Measurements from ENCODE around the gene TMEM187. TPM values are rescaled to one million over a fixed set of nuclear protein-coding genes. Genes with fewer than 3 reads are reported as not detected.

TMEM187 gene
- total RNA-seq, 2 experiments from 2014 or later, result 6.2 to 6.7 TPM

GRCh38 chrX:153995504-153995903 lies 22.9 kb downstream of the TMEM187 start:
- Mint-ChIP-seq H3K36me3 (ENCODE audit: low read depth) (no peaks in the 10 kb centered on the region), H3K27ac (no peak overlapping the region), H3K9me3 (no peaks in the 10 kb centered on the region), H3K4me1 (ENCODE audit: low read depth) (peaks cover 4% of the 10 kb centered on the region), H3K4me3 (no peak overlapping the region), H3K27me3 (ENCODE audit: low read depth) (no peaks in the 10 kb centered on the region)
- no peak for DNase-seq
- CTCF ChIA-PET, result interaction anchor here (0.6 to 2.0 kb wide), 3 partner anchors 18 to 51 kb away, joined by 3 to 5 read pairs (median 5); no protein-coding TSS in a partner anchor
- intact Hi-C loops (cut with micrococcal nuclease), result no loop called here

GRCh38 chrX:153999359-154000037 lies 26.9 kb downstream of the TMEM187 start:
- Mint-ChIP-seq H3K9me3 (no peaks in the 10 kb centered on the region), H3K27ac (no peak overlapping the region), H3K27me3 (ENCODE audit: low read depth) (no peaks in the 10 kb centered on the region), H3K4me3 (no peak overlapping the region), H3K4me1 (ENCODE audit: low read depth) (peaks cover 11% of the 10 kb centered on the region), H3K36me3 (ENCODE audit: low read depth) (peaks cover 8% of the 10 kb centered on the region)
- CTCF ChIA-PET, result no interaction called here
- no peak for DNase-seq
- intact Hi-C loops (cut with micrococcal nuclease), result no loop called here

- CTCF ChIA-PET, result no interaction called here
- peaks cover 11% of the 10 kb centered on the region for H3K4me1 Mint-ChIP-seq (ENCODE audit: low read depth)
- DNase-seq, result no peak
- H3K27me3 Mint-ChIP-seq (ENCODE audit: low read depth), result no peaks in the 10 kb centered on the region
- no peak overlapping the region for H3K27ac Mint-ChIP-seq
- H3K9me3 Mint-ChIP-seq, result no peaks in the 10 kb centered on the region
- H3K4me3 Mint-ChIP-seq, result no peak overlapping the region
- H3K36me3 Mint-ChIP-seq (ENCODE audit: low read depth), result peaks cover 10% of the 10 kb centered on the region
- intact Hi-C loops (cut with micrococcal nuclease), result no loop called here
These were observed 27.5 kb downstream of the TMEM187 start for GRCh38 chrX:154000051-154000450.

- Mint-ChIP-seq H3K27ac (peak overlapping the region; percentile 84), H3K36me3 (ENCODE audit: low read depth) (peaks cover 14% of the 10 kb centered on the region), H3K27me3 (ENCODE audit: low read depth) (no peaks in the 10 kb centered on the region), H3K4me3 (peak overlapping the region; percentile 56), H3K4me1 (ENCODE audit: low read depth) (peaks cover 11% of the 10 kb centered on the region), H3K9me3 (no peaks in the 10 kb centered on the region)
- intact Hi-C loops (cut with micrococcal nuclease), result no loop called here
- CTCF ChIA-PET, result interaction anchor here (1.5 kb wide), 1 partner anchor 12 kb away, joined by 6 read pairs; no protein-coding TSS in a partner anchor
- DNase-seq, result peak; percentile 64
These were observed 29.7 kb downstream of the TMEM187 start for GRCh38 chrX:154002215-154002719.

- H3K9me3 Mint-ChIP-seq, result no peaks in the 10 kb centered on the region
- CTCF ChIA-PET, result interaction anchor here (1.0 to 1.3 kb wide), 4 partner anchors 9 to 36 kb away, joined by 3 to 4 read pairs (median 4); no protein-coding TSS in a partner anchor
- H3K27ac Mint-ChIP-seq, result peak overlapping the region; percentile 43
- H3K4me3 Mint-ChIP-seq, result no peak overlapping the region
- H3K27me3 Mint-ChIP-seq (ENCODE audit: low read depth), result no peaks in the 10 kb centered on the region
- intact Hi-C loops (cut with micrococcal nuclease), result no loop called here
- H3K36me3 Mint-ChIP-seq (ENCODE audit: low read depth), result peaks cover 17% of the 10 kb centered on the region
- peaks cover 16% of the 10 kb centered on the region for H3K4me1 Mint-ChIP-seq (ENCODE audit: low read depth)
- DNase-seq, result no peak
These were observed 31.8 kb downstream of the TMEM187 start for GRCh38 chrX:154004315-154004714.

- CTCF ChIA-PET, result no interaction called here
- H3K27me3 Mint-ChIP-seq (ENCODE audit: low read depth), result no peaks in the 10 kb centered on the region
- no peak overlapping the region for H3K27ac Mint-ChIP-seq
- H3K36me3 Mint-ChIP-seq (ENCODE audit: low read depth), result peaks cover 14% of the 10 kb centered on the region
- intact Hi-C loops (cut with micrococcal nuclease), result no loop called here
- DNase-seq, result no peak
- no peaks in the 10 kb centered on the region for H3K9me3 Mint-ChIP-seq
- H3K4me3 Mint-ChIP-seq, result no peak overlapping the region
- H3K4me1 Mint-ChIP-seq (ENCODE audit: low read depth), result peaks cover 12% of the 10 kb centered on the region
These were observed 34.4 kb downstream of the TMEM187 start for GRCh38 chrX:154006947-154007346.

- H3K4me3 Mint-ChIP-seq, result no peak overlapping the region
- intact Hi-C loops (cut with micrococcal nuclease), result no loop called here
- peaks cover 5% of the 10 kb centered on the region for H3K4me1 Mint-ChIP-seq (ENCODE audit: low read depth)
- H3K27me3 Mint-ChIP-seq (ENCODE audit: low read depth), result no peaks in the 10 kb centered on the region
- CTCF ChIA-PET, result no interaction called here
- no peaks in the 10 kb centered on the region for H3K9me3 Mint-ChIP-seq
- H3K36me3 Mint-ChIP-seq (ENCODE audit: low read depth), result peaks cover 14% of the 10 kb centered on the region
- no peak overlapping the region for H3K27ac Mint-ChIP-seq
- no peak for DNase-seq
These were observed 36.0 kb downstream of the TMEM187 start for GRCh38 chrX:154008521-154008920.

- no peak overlapping the region for H3K4me3 Mint-ChIP-seq
- H3K9me3 Mint-ChIP-seq, result no peaks in the 10 kb centered on the region
- no peak for DNase-seq
- peaks cover 5% of the 10 kb centered on the region for H3K4me1 Mint-ChIP-seq (ENCODE audit: low read depth)
- H3K27me3 Mint-ChIP-seq (ENCODE audit: low read depth), result no peaks in the 10 kb centered on the region
- intact Hi-C loops (cut with micrococcal nuclease), result no loop called here
- H3K36me3 Mint-ChIP-seq (ENCODE audit: low read depth), result peaks cover 13% of the 10 kb centered on the region
- H3K27ac Mint-ChIP-seq, result no peak overlapping the region
- CTCF ChIA-PET, result no interaction called here
These were observed 38.0 kb downstream of the TMEM187 start for GRCh38 chrX:154010330-154011087.

GRCh38 chrX:154011376-154012335 lies 39.1 kb downstream of the TMEM187 start:
- intact Hi-C loops (cut with micrococcal nuclease), result no loop called here
- CTCF ChIA-PET, result interaction anchor here (0.9 to 1.6 kb wide), 2 partner anchors 9 to 42 kb away, joined by 3 to 10 read pairs; no protein-coding TSS in a partner anchor
- peaks cover 10% of the 10 kb centered on the region for H3K4me1 Mint-ChIP-seq (ENCODE audit: low read depth)
- H3K27me3 Mint-ChIP-seq (ENCODE audit: low read depth), result no peaks in the 10 kb centered on the region
- H3K4me3 Mint-ChIP-seq, result no peak overlapping the region
- H3K9me3 Mint-ChIP-seq, result no peaks in the 10 kb centered on the region
- H3K36me3 Mint-ChIP-seq (ENCODE audit: low read depth), result peaks cover 15% of the 10 kb centered on the region
- DNase-seq, result no peak
- no peak overlapping the region for H3K27ac Mint-ChIP-seq

GRCh38 chrX:154012336-154012991 lies 39.9 kb downstream of the TMEM187 start:
- DNase-seq, result no peak
- H3K27ac Mint-ChIP-seq, result no peak overlapping the region
- H3K27me3 Mint-ChIP-seq (ENCODE audit: low read depth), result no peaks in the 10 kb centered on the region
- H3K9me3 Mint-ChIP-seq, result no peaks in the 10 kb centered on the region
- H3K4me3 Mint-ChIP-seq, result no peak overlapping the region
- intact Hi-C loops (cut with micrococcal nuclease), result no loop called here
- peaks cover 16% of the 10 kb centered on the region for H3K36me3 Mint-ChIP-seq (ENCODE audit: low read depth)
- peaks cover 9% of the 10 kb centered on the region for H3K4me1 Mint-ChIP-seq (ENCODE audit: low read depth)
- CTCF ChIA-PET, result interaction anchor here (0.7 to 2.6 kb wide), 9 partner anchors 8 to 79 kb away, joined by 3 to 12 read pairs (median 4); partner anchors contain the start of gene TMEM187

- peaks cover 16% of the 10 kb centered on the region for H3K36me3 Mint-ChIP-seq (ENCODE audit: low read depth)
- H3K9me3 Mint-ChIP-seq, result no peaks in the 10 kb centered on the region
- no peaks in the 10 kb centered on the region for H3K27me3 Mint-ChIP-seq (ENCODE audit: low read depth)
- CTCF ChIA-PET, result interaction anchor here (0.6 to 2.6 kb wide), 15 partner anchors 9 to 86 kb away, joined by 3 to 12 read pairs (median 4); partner anchors contain the start of gene TMEM187
- no peak overlapping the region for H3K27ac Mint-ChIP-seq
- intact Hi-C loops (cut with micrococcal nuclease), result loop anchor here (1.0 kb wide), 1 partner anchor 38 kb away; no protein-coding TSS in a partner anchor
- H3K4me3 Mint-ChIP-seq, result no peak overlapping the region
- peaks cover 8% of the 10 kb centered on the region for H3K4me1 Mint-ChIP-seq (ENCODE audit: low read depth)
- DNase-seq, result no peak
These were observed 40.5 kb downstream of the TMEM187 start for GRCh38 chrX:154013001-154013421.
